ENCODE results near the gene BUD13. TPM values are rescaled to one million over a fixed set of nuclear protein-coding genes. Genes with fewer than 3 reads are reported as not detected.
A peak's percentile ranks its signal among the peaks of the same experiment; 100 is the strongest.

BUD13 gene
- total and polyA plus RNA-seq, 2 of the 4 experiments (the other 2 are of a cell fraction): 11.2 to 14.0 TPM

DNA sequence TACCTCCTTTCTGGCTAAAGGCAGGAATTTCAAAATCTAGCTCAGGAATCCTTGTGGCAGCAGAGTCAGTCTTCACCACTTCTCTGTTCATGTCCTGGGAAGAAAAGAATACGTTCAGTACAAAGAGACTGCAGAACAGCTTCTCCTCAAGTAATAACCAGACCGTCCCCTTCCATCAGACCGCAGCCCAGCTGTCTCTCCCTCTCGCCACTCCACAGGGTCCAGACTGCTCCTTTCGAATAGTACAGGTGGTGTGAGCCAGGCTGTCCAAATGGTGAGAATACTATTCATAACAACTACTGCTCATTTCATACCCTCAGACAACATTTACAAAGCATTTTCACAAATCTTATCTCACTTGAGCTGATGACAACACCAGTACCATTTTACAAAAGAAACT is 14.2 kb upstream of the BUD13 start:
- peak overlapping the region; percentile 8; the same call in 1 of the 2 replicates for H3K56ac ChIP-seq (ENCODE audit: extremely low read depth, insufficient read depth, low read length)
- H2BK20ac ChIP-seq (ENCODE audit: low read depth, low read length): no peak overlapping the region
- H3K36me3 ChIP-seq (ENCODE audit: control insufficient read depth, insufficient read depth, low read length): peaks cover 34% of the 10 kb centered on the region
- ATAC-seq (ENCODE audit: low read depth): no peak
- peaks cover 40 to 57% of the 10 kb centered on the region in 2 experiments for H3K79me1 ChIP-seq (ENCODE audit: low read depth in 1 of 2, low read length in 2 of 2)
- H3K14ac ChIP-seq (replicated peaks; ENCODE audit: low read depth, low read length): peak overlapping the region; percentile 57
- peak overlapping the region; percentile 97 for H3K4me2 ChIP-seq (ENCODE audit: low read depth, low read length)
- dilution Hi-C loops (cut with HindIII; ENCODE audit: low sequenced_read_pairs, unreplicated experiment) (no loop called here), in situ Hi-C loops (cut with MboI; ENCODE audit: low sequenced_read_pairs) (loop anchor here (5.0 kb wide), 1 partner anchor 445 kb away; the partner anchor contains the start of genes PCSK7 and RNF214), intact Hi-C loops (cut with micrococcal nuclease) (no loop called here)
- no peak overlapping the region for H2BK5ac ChIP-seq (ENCODE audit: low read depth, low read length, poor library complexity, severe bottlenecking)
- BruUV-seq (replicated peaks): no TSS peak
- no CpG with 5 or more reads among the region's 5 CpGs for WGBS, 2 experiments (ENCODE audit: extremely low coverage in 2 of 2, insufficient read length in 1 of 2)
- peak overlapping the region; percentile 54; the same call in 1 of the 2 replicates for H2AK5ac ChIP-seq (ENCODE audit: low read depth, low read length)
- TF ChIP-seq CTCF (conservative IDR thresholded peaks at IDR 0.05; ENCODE audit: low read depth, low read length) (no peak), CHD1 (IDR thresholded peaks at IDR 0.05; ENCODE audit: low read depth, low read length) (no peak), FOS (IDR thresholded peaks at IDR 0.05; ENCODE audit: low read depth, low read length) (no peak), USF2 (IDR thresholded peaks at IDR 0.05; ENCODE audit: low read depth, low read length) (no peak), MAZ (IDR thresholded peaks at IDR 0.05; ENCODE audit: borderline replicate concordance, low read depth, low read length) (no peak), MXI1 (IDR thresholded peaks at IDR 0.05; ENCODE audit: borderline replicate concordance, low read depth, low read length) (no peak), RAD21 (IDR thresholded peaks at IDR 0.05; ENCODE audit: low read length) (no peak), RCOR1 (IDR thresholded peaks at IDR 0.05; ENCODE audit: insufficient replicate concordance, low read length) (no peak), MAFK (IDR thresholded peaks at IDR 0.05; ENCODE audit: low read depth, low read length) (no peak), NFE2L2 (IDR thresholded peaks at IDR 0.05; ENCODE audit: low read depth, low read length) (no peak), POLR2A (IDR thresholded peaks at IDR 0.05; ENCODE audit: low read depth, low read length) (no peak), SMC3 (IDR thresholded peaks at IDR 0.05; ENCODE audit: low read depth, low read length) (no peak)
- TF ChIP-seq, protein P1, sequence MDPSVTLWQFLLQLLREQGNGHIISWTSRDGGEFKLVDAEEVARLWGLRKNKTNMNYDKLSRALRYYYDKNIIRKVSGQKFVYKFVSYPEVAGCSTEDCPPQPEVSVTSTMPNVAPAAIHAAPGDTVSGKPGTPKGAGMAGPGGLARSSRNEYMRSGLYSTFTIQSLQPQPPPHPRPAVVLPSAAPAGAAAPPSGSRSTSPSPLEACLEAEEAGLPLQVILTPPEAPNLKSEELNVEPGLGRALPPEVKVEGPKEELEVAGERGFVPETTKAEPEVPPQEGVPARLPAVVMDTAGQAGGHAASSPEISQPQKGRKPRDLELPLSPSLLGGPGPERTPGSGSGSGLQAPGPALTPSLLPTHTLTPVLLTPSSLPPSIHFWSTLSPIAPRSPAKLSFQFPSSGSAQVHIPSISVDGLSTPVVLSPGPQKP (IDR thresholded peaks at IDR 0.05; ENCODE audit: borderline replicate concordance, low read depth, low read length): no peak
- H3K27me3 ChIP-seq (ENCODE audit: control insufficient read depth, insufficient read depth, low read length): no peaks in the 10 kb centered on the region
- peaks cover 20% of the 10 kb centered on the region; the same call in 1 of the 2 replicates for H3K9me1 ChIP-seq (ENCODE audit: insufficient read depth, low read length)
- no peak overlapping the region for H4K5ac ChIP-seq (ENCODE audit: low read depth, low read length)
- peak overlapping the region; percentile 92 for H2AK9ac ChIP-seq (replicated peaks; ENCODE audit: low read depth, low read length, poor library complexity)
- peak overlapping the region; percentile 83 for H3K23ac ChIP-seq (ENCODE audit: low read depth, low read length)
- H3K9ac ChIP-seq (ENCODE audit: low read depth, low read length): peak overlapping the region; percentile 94
- H4K20me1 ChIP-seq (ENCODE audit: insufficient read depth, low read length): 0 out of 2 replicates have a peak, but pooled peaks cover 4% of the 10 kb centered on the region
- H4K91ac ChIP-seq (ENCODE audit: insufficient read depth, low read depth, low read length): no peak overlapping the region
- no peak overlapping the region for H2BK15ac ChIP-seq (ENCODE audit: low read depth, low read length)
- peak overlapping the region; percentile 81; the same call in 1 of the 2 replicates for H3K4ac ChIP-seq (ENCODE audit: low read depth, low read length)
- no peak for DNase-seq
- ChIA-PET CTCF (interaction anchor here (1.0 to 1.3 kb wide), 2 partner anchors 49 to 319 kb away, joined by 3 to 5 read pairs; no protein-coding TSS in a partner anchor), POLR2A (ENCODE audit: unreplicated experiment) (no interaction called here)
- no peak overlapping the region for H3K18ac ChIP-seq (ENCODE audit: low read depth, low read length)
- H3K4me3 ChIP-seq (ENCODE audit: insufficient read depth, low read depth, low read length): peak overlapping the region; percentile 67
- no peaks in the 10 kb centered on the region for H3K9me3 ChIP-seq (ENCODE audit: control insufficient read depth, insufficient read depth, low read length)
- peak overlapping the region; percentile 70 to 98; a peak in 1 of 4 replicates for H4K8ac ChIP-seq (ENCODE audit: low read depth in 2 of 2, low read length in 2 of 2)
- H3K4me1 ChIP-seq (ENCODE audit: control insufficient read depth, insufficient read depth, low read length): peaks cover 8% of the 10 kb centered on the region
- H2BK120ac ChIP-seq (ENCODE audit: low read depth, low read length): no peak overlapping the region
- H3K27ac ChIP-seq (ENCODE audit: insufficient read depth, low read length): no peak overlapping the region
- H2AFZ ChIP-seq (replicated peaks; ENCODE audit: low read length, poor library complexity): no peak overlapping the region

Data from IMR-90 (cell line).